Measurements from ENCODE around the gene CYRIA.

Gene CYRIA

GRCh38 chr2:16665748-16666448 lies at the start of gene CYRIA:
Gene CYRIA (minus strand): TSS chr2:16665834. CDS start chr2:16588119, 77,715 bp downstream.
- H3K27me3 Mint-ChIP-seq: no peaks in the 10 kb centered on the region
- H3K27ac Mint-ChIP-seq: peak within 1 kb of the TSS; percentile 94
- H3K4me1 Mint-ChIP-seq: peaks cover 45 to 57% of the 10 kb centered on the region in 2 donors
- H3K9me3 Mint-ChIP-seq: no peaks in the 10 kb centered on the region
- H3K36me3 Mint-ChIP-seq: peaks cover 2 to 5% of the 10 kb centered on the region in 2 donors
- peak; percentile 76 to 82 for ATAC-seq (replicated peaks)
- peak within 1 kb of the TSS; percentile 83 to 90 for H3K4me3 Mint-ChIP-seq
- peak; percentile 58 for DNase-seq

- peaks cover 3 to 11% of the 10 kb centered on the region in 2 donors for H3K27me3 Mint-ChIP-seq
- no peaks in the 10 kb centered on the region for H3K36me3 Mint-ChIP-seq
- DNase-seq: no peak
- no peaks in the 10 kb centered on the region for H3K9me3 Mint-ChIP-seq
- ATAC-seq (replicated peaks): peak; percentile 44 to 75
- H3K4me1 Mint-ChIP-seq: peaks cover 10 to 14% of the 10 kb centered on the region in 2 donors
- H3K4me3 Mint-ChIP-seq: peak overlapping the region in 1 of 2 donors; percentile 1
- H3K27ac Mint-ChIP-seq: peak overlapping the region; percentile 57
These were observed 47.4 kb upstream of the CYRIA start for GRCh38 chr2:16713011-16713423.

GRCh38 chr2:16709769-16710168 lies 44.1 kb upstream of the CYRIA start:
- Mint-ChIP-seq H3K4me3 (no peak overlapping the region), H3K4me1 (peaks cover 12 to 13% of the 10 kb centered on the region in 2 donors), H3K36me3 (no peaks in the 10 kb centered on the region), H3K27me3 (peaks cover 3 to 6% of the 10 kb centered on the region in 2 donors), H3K27ac (no peak overlapping the region), H3K9me3 (no peaks in the 10 kb centered on the region)
- no peak for ATAC-seq (replicated peaks)
- DNase-seq: no peak

GRCh38 chr2:16708173-16708572 lies 42.5 kb upstream of the CYRIA start:
- DNase-seq (no peak), ATAC-seq (replicated peaks) (no peak)
- H3K4me3 Mint-ChIP-seq: no peak overlapping the region
- H3K9me3 Mint-ChIP-seq: no peaks in the 10 kb centered on the region
- H3K27me3 Mint-ChIP-seq: peaks cover 3 to 6% of the 10 kb centered on the region in 2 donors
- no peaks in the 10 kb centered on the region for H3K36me3 Mint-ChIP-seq
- no peak overlapping the region for H3K27ac Mint-ChIP-seq
- peaks cover 6 to 13% of the 10 kb centered on the region in 2 donors for H3K4me1 Mint-ChIP-seq

- Mint-ChIP-seq H3K27me3 (peaks cover 3 to 6% of the 10 kb centered on the region in 2 donors), H3K27ac (peak overlapping the region; percentile 14), H3K4me3 (no peak overlapping the region), H3K9me3 (no peaks in the 10 kb centered on the region), H3K36me3 (no peaks in the 10 kb centered on the region), H3K4me1 (peaks cover 6 to 13% of the 10 kb centered on the region in 2 donors)
- no peak for DNase-seq
- peak; percentile 39 to 48 for ATAC-seq (replicated peaks)
These were observed 41.5 kb upstream of the CYRIA start for GRCh38 chr2:16707014-16707623.

- peaks cover 5 to 9% of the 10 kb centered on the region in 2 donors for H3K9me3 Mint-ChIP-seq
- H3K4me3 Mint-ChIP-seq: no peak overlapping the region
- H3K27me3 Mint-ChIP-seq: peaks cover 6% of the 10 kb centered on the region in 2 donors
- no peak overlapping the region for H3K27ac Mint-ChIP-seq
- DNase-seq (no peak), ATAC-seq (replicated peaks) (no peak)
- peaks cover 0 to 1% of the 10 kb centered on the region in 2 donors for H3K4me1 Mint-ChIP-seq
- peaks cover 1 to 6% of the 10 kb centered on the region in 2 donors for H3K36me3 Mint-ChIP-seq
These were observed 35.1 kb upstream of the CYRIA start for GRCh38 chr2:16700551-16701259.

GRCh38 chr2:16693854-16694253 lies 28.2 kb upstream of the CYRIA start:
- Mint-ChIP-seq H3K4me1 (peaks cover 5 to 9% of the 10 kb centered on the region in 2 donors), H3K27me3 (peaks cover 6% of the 10 kb centered on the region in 2 donors), H3K9me3 (peaks cover 5 to 9% of the 10 kb centered on the region in 2 donors), H3K4me3 (no peak overlapping the region), H3K36me3 (peaks cover 1 to 6% of the 10 kb centered on the region in 2 donors), H3K27ac (no peak overlapping the region)
- DNase-seq (no peak), ATAC-seq (replicated peaks) (no peak)

GRCh38 chr2:16691261-16691660 lies 25.6 kb upstream of the CYRIA start:
- Mint-ChIP-seq H3K27me3 (peaks cover 5 to 6% of the 10 kb centered on the region in 2 donors), H3K27ac (no peak overlapping the region), H3K4me1 (peaks cover 19 to 35% of the 10 kb centered on the region in 2 donors), H3K9me3 (peaks cover 0 to 3% of the 10 kb centered on the region in 2 donors), H3K4me3 (no peak overlapping the region), H3K36me3 (no peaks in the 10 kb centered on the region)
- DNase-seq (no peak), ATAC-seq (replicated peaks) (no peak)

- Mint-ChIP-seq H3K27me3 (no peaks in the 10 kb centered on the region), H3K4me3 (peak overlapping the region; percentile 11 to 70), H3K27ac (peak overlapping the region; percentile 96), H3K36me3 (no peaks in the 10 kb centered on the region), H3K9me3 (no peaks in the 10 kb centered on the region), H3K4me1 (peaks cover 27 to 49% of the 10 kb centered on the region in 2 donors)
- DNase-seq: no peak
- peak; percentile 94 to 98 for ATAC-seq (replicated peaks)
These were observed 22.3 kb upstream of the CYRIA start for GRCh38 chr2:16687955-16688354.

- no peak overlapping the region for H3K4me3 Mint-ChIP-seq
- no peaks in the 10 kb centered on the region for H3K36me3 Mint-ChIP-seq
- ATAC-seq (replicated peaks): no peak
- no peak overlapping the region for H3K27ac Mint-ChIP-seq
- H3K27me3 Mint-ChIP-seq: no peaks in the 10 kb centered on the region
- no peaks in the 10 kb centered on the region for H3K9me3 Mint-ChIP-seq
- H3K4me1 Mint-ChIP-seq: peaks cover 27 to 55% of the 10 kb centered on the region in 2 donors
- no peak for DNase-seq
These were observed 21.6 kb upstream of the CYRIA start for GRCh38 chr2:16687222-16687621.

- Mint-ChIP-seq H3K36me3 (no peaks in the 10 kb centered on the region), H3K9me3 (no peaks in the 10 kb centered on the region), H3K4me3 (no peak overlapping the region), H3K4me1 (peaks cover 27 to 55% of the 10 kb centered on the region in 2 donors), H3K27ac (peak overlapping the region; percentile 20), H3K27me3 (no peaks in the 10 kb centered on the region)
- DNase-seq (no peak), ATAC-seq (replicated peaks) (no peak)
These were observed 21.0 kb upstream of the CYRIA start for GRCh38 chr2:16686641-16687040.

- Mint-ChIP-seq H3K9me3 (no peaks in the 10 kb centered on the region), H3K27me3 (no peaks in the 10 kb centered on the region), H3K4me1 (peaks cover 27 to 60% of the 10 kb centered on the region in 2 donors), H3K36me3 (no peaks in the 10 kb centered on the region), H3K4me3 (no peak overlapping the region), H3K27ac (no peak overlapping the region)
- DNase-seq (no peak), ATAC-seq (replicated peaks) (no peak)
These were observed 19.7 kb upstream of the CYRIA start for GRCh38 chr2:16685340-16685715.

GRCh38 chr2:16684676-16685339 lies 19.2 kb upstream of the CYRIA start:
- Mint-ChIP-seq H3K36me3 (no peaks in the 10 kb centered on the region), H3K4me3 (no peak overlapping the region), H3K4me1 (peaks cover 27 to 60% of the 10 kb centered on the region in 2 donors), H3K9me3 (no peaks in the 10 kb centered on the region), H3K27me3 (no peaks in the 10 kb centered on the region), H3K27ac (peak overlapping the region; percentile 48)
- DNase-seq (no peak), ATAC-seq (replicated peaks) (no peak)

- Mint-ChIP-seq H3K4me3 (no peak overlapping the region), H3K4me1 (peaks cover 26 to 48% of the 10 kb centered on the region in 2 donors), H3K27ac (no peak overlapping the region), H3K36me3 (no peaks in the 10 kb centered on the region), H3K27me3 (no peaks in the 10 kb centered on the region), H3K9me3 (no peaks in the 10 kb centered on the region)
- ATAC-seq (replicated peaks) (peak; percentile 18 to 52), DNase-seq (no peak)
These were observed 17.9 kb upstream of the CYRIA start for GRCh38 chr2:16683576-16683975.

Data from stimulated activated naive B cell treated with anti-CD40 and anti-IgM and Interleukin-4, amounts not matched to agents 10 μg/mL and 1 μg/mL and 100 μg/mL, for 72 hours (primary cell).